Right lobe of liver (tissue), 6 donors: ENCODE data around the gene ZC3H12D. TPM values are rescaled to one million over a fixed set of nuclear protein-coding genes. Genes with fewer than 3 reads are reported as not detected.
"Not testable (repeated sequence)": the region's sequence is repeated elsewhere in the genome, so short reads cannot be mapped to it uniquely, and the experiment has no call there.

Source experiments
- ATAC-seq, 4 donors: fragments of 200-7000 bp; cut with Tn5 transposase; one replicate each; pipeline ENCODE4 v1.9.1; 2020; ENCODE audit warnings: mild to moderate bottlenecking in 4 of 4, moderate library complexity in 4 of 4
- DNase-seq, 3 donors: peaks; one replicate each; pipeline ENCODE4 v3.0.0-alpha.2; 2020
- H3K27ac ChIP-seq, 3 donors: fragments of 200-600 bp; one replicate each; pipeline ENCODE4 v1.8.0; 2022
- H3K27me3 ChIP-seq, 2 donors: fragments of 200-600 bp; one replicate each; pipeline ENCODE4 v1.8.0; 2022
- H3K36me3 ChIP-seq, 4 donors: fragments of 200-600 bp; sonication (generic) in 1 of 4; one replicate each; pipeline versions ENCODE4 v1.5.1 to v1.8.0; 2017 to 2022; ENCODE audit warnings: control low read depth in 1 of 4
- H3K4me1 ChIP-seq, 4 donors: fragments of 200-600 bp; sonication (generic) in 1 of 4; one replicate each; pipeline versions ENCODE4 v1.5.1 to v1.8.0; 2017 to 2022; ENCODE audit warnings: control low read depth in 1 of 4
- H3K4me3 ChIP-seq, 3 donors: fragments of 200-600 bp; one replicate each; pipeline ENCODE4 v1.8.0; 2022
- H3K9me3 ChIP-seq, 4 donors: fragments of 200-600 bp; sonication (generic) in 1 of 4; one replicate each; pipeline versions ENCODE4 v1.5.1 to v1.8.0; 2017 to 2022; ENCODE audit warnings: control low read depth in 1 of 4
- POLR2A ChIP-seq: fragments of 450-650 bp; IDR thresholded peaks from one replicate; pipeline ENCODE4 v1.6.1; 2017; ENCODE audit warnings: antibody characterized with exemption, mild to moderate bottlenecking
- WGBS: methylation state at CpG from one replicate; pipeline ENCODE4 v1.1.6; 2018; ENCODE audit warnings: low coverage, low lambda C conversion rate; ENCODE audit not compliant: insufficient coverage; ENCODE audit errors: missing lambda C conversion rate; 5-methylcytosine and 5-hydroxymethylcytosine counted together
- intact Hi-C, 2 donors: fragments of 100-400 bp; cut with DNase I; formaldehyde crosslinking; loops; one replicate each; pipeline versions ENCODE4 v1.11.2 to v1.14.1; 2022
- total RNA-seq, 6 experiments: library from RNA; depleted of rRNA in 2 of 6; stranded (reverse); fragments of >200 nt in 2 of 6; fragmentation: NEBNext Ultra II Directional in 3 of 6; extraction: Animal tissue kit (Norgen Biotek cat#: 25700) in 3 of 6; gene quantifications; one replicate each; pipeline versions ENCODE4 v1.1.0 to v1.2.4, GENCODE V29; 2016 to 2023
- TF ChIP-seq, protein P1 (sequence below), 4 donors: fragments of 200-600 bp in 3 of 4; fragments of 450-650 bp in 1 of 4; IDR thresholded peaks; one replicate each; pipeline versions ENCODE4 v1.5.1 to v1.8.0; 2016 to 2022; ENCODE audit warnings: antibody characterized with exemption in 4 of 4, mild to moderate bottlenecking in 2 of 4
- donor health status: DM: no; HTN: yes; CAD: no.
- donor health status: DM: no; HTN: no; CAD: no.
- donor health status: DM: no; HTN: no; CAD: no.
- donor health status: DM: no; HTN: yes; CAD: no.
- donor health status: DM: no; HTN: yes; CAD: no.

Gene ZC3H12D
- total RNA-seq, 6 experiments from 2014 or later: 0.49 to 1.4 (median 0.90) TPM

DNA sequence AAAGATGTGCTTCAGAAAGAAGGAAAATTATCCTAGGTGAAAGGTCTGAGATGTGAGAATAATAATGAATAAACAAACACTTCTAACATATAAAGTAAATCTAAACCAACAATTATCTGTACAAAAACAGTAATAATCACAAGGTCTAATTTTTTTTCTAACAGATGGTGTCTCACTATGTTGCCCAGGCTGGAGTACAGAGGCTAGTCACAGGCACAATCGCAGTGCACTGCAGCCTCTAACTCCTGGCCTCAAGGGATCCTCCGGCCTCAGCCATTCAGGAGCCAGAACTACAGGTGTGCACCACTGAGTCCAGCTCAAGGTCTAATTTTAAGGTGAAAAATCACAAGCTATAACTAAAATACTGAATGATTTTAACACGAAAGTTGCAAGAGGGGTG is 17.0 kb upstream of the ZC3H12D start:
- no peaks in the 10 kb centered on the region for H3K27me3 ChIP-seq
- intact Hi-C loops: no loop called here
- no peak overlapping the region for H3K27ac ChIP-seq
- H3K4me3 ChIP-seq: no peak overlapping the region
- WGBS: 100% methylated on average over 1 of the region's 3 CpGs
- TF ChIP-seq, protein P1, sequence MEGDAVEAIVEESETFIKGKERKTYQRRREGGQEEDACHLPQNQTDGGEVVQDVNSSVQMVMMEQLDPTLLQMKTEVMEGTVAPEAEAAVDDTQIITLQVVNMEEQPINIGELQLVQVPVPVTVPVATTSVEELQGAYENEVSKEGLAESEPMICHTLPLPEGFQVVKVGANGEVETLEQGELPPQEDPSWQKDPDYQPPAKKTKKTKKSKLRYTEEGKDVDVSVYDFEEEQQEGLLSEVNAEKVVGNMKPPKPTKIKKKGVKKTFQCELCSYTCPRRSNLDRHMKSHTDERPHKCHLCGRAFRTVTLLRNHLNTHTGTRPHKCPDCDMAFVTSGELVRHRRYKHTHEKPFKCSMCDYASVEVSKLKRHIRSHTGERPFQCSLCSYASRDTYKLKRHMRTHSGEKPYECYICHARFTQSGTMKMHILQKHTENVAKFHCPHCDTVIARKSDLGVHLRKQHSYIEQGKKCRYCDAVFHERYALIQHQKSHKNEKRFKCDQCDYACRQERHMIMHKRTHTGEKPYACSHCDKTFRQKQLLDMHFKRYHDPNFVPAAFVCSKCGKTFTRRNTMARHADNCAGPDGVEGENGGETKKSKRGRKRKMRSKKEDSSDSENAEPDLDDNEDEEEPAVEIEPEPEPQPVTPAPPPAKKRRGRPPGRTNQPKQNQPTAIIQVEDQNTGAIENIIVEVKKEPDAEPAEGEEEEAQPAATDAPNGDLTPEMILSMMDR (IDR thresholded peaks at IDR 0.05): no peak
- no peaks in the 10 kb centered on the region for H3K4me1 ChIP-seq
- H3K9me3 ChIP-seq: no peaks in the 10 kb centered on the region
- DNase-seq (no peak), ATAC-seq (no peak)
- peaks cover 0 to 13% (median under 1%) of the 10 kb centered on the region in 4 donors for H3K36me3 ChIP-seq

DNA sequence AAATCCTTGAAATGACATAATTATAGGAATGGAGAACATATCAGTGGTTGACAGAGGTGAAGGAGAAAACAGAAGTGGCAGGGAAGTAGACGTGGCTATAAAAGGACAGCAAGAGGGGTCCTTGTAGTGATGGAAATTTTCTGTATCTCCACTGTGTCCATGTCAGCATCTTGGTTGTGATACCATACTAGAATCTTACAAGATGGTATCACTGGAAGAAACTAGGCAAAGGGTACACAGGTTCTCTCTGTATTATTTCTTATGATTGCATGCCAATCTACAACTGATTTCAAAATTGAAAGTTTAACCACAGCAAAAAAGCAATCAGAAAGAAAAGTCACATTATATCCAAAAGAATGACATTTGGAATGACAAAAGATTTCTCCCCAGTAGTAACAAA is 16.4 kb upstream of the ZC3H12D start:
- ATAC-seq: no peak
- intact Hi-C loops: no loop called here
- no peak overlapping the region for H3K27ac ChIP-seq
- H3K4me1 ChIP-seq: no peaks in the 10 kb centered on the region
- no peak for TF ChIP-seq POLR2A
- TF ChIP-seq, protein P1 (IDR thresholded peaks at IDR 0.05): no peak
- H3K4me3 ChIP-seq: no peak overlapping the region
- no peaks in the 10 kb centered on the region for H3K27me3 ChIP-seq
- H3K9me3 ChIP-seq: no peaks in the 10 kb centered on the region
- peaks cover 0 to 13% (median under 1%) of the 10 kb centered on the region in 4 donors for H3K36me3 ChIP-seq
- 80% methylated on average over 1 of the region's 1 CpG for WGBS
- no peak for DNase-seq

DNA sequence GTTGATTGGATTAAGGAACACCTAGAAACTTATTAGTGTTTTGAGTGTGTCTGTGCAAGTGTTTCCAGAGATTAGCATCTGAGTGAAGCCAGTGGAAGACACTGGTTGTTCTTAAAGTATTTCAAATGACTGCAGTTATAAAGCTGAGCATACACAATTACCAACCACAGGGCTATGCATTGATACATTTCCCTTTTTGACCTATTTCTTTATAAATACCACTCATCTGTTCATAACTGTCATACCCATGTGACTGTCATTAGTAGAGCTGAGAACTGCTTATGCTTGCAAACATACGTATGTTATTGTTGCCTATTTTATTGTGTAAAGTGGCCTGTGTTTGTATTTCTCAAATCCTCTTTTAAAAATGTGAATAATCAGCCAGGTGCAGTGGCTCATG is 15.3 kb upstream of the ZC3H12D start:
- no peaks in the 10 kb centered on the region for H3K27me3 ChIP-seq
- DNase-seq (no peak), ATAC-seq (peak in 1 of 4 donors; percentile 48)
- WGBS: 80% methylated on average over 1 of the region's 1 CpG
- H3K9me3 ChIP-seq: no peaks in the 10 kb centered on the region
- H3K36me3 ChIP-seq: peaks cover 0 to 5% (median 0%) of the 10 kb centered on the region in 4 donors
- H3K4me3 ChIP-seq: no peak overlapping the region
- intact Hi-C loops: no loop called here
- TF ChIP-seq POLR2A: no peak
- TF ChIP-seq, protein P1 (IDR thresholded peaks at IDR 0.05): no peak
- no peaks in the 10 kb centered on the region for H3K4me1 ChIP-seq
- H3K27ac ChIP-seq: no peak overlapping the region

DNA sequence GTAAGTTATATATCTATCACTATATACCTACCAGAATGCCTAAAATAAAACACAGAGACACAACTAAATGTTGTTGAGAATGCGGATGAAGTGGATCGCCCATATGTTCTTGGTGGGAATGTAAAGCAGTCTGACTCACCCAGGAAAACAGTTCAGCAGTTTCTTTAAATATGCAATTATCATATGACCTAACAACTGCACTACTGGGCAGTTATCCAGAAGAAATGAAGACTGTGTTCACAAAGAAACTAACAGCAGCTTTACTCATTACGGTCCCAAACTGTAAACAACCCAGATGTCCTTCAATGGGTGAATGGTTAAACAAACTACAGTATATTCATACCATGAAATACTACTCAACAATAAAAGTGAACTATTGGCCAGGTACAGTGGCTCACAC is 14.3 kb upstream of the ZC3H12D start:
- no peaks in the 10 kb centered on the region for H3K36me3 ChIP-seq
- no peak overlapping the region for H3K27ac ChIP-seq
- no peaks in the 10 kb centered on the region for H3K4me1 ChIP-seq
- H3K9me3 ChIP-seq: no peaks in the 10 kb centered on the region
- H3K27me3 ChIP-seq: no peaks in the 10 kb centered on the region
- peak in 3 of 4 donors; percentile 20 to 59 (median 43) for ATAC-seq
- no peak for DNase-seq
- H3K4me3 ChIP-seq: no peak overlapping the region
- WGBS: 45% methylated on average over 3 of the region's 3 CpGs
- intact Hi-C loops: no loop called here
- TF ChIP-seq, protein P1 (IDR thresholded peaks at IDR 0.05): no peak
- no peak for TF ChIP-seq POLR2A

DNA sequence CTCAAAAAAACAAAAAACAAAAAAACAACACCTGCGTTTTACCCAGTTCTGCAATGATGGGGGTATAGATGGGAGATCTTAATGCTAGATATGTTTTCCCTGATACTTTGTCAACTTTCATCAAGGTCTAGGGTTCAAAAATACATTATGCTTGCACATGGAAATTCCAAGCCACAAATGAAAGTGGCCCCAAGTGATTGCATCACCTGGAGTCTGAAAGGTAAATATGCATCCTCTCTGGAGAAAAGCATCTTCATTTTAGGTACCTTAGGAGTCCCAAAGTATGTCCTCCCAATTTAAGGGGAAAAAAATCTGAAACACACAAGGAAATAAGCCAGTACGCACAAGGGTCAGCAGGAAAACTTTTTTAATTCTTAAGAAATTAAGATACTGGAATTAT is 12.6 kb upstream of the ZC3H12D start:
- 89% methylated on average over 2 of the region's 2 CpGs for whole genome bisulfite sequencing

DNA sequence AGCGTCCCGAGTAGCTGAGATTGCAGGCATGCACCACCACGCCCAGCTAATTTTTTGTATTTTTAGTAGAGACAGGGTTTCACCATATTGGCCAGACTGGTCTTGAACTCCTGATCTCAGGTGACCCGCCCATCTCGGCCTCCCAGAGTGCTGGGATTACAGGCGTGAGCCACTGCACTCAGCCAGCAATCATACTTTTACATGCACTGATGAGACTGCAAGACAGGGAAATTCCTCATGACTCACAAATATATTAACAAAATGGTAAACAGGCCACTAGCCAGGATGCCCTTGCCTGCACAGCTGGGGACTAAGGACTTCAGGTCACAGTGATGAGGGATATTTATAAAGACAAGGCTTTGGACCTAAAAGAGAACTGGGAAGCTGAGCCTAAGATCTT is 11.8 kb upstream of the ZC3H12D start:
- H3K9me3 ChIP-seq, H3K4me3 ChIP-seq, H3K4me1 ChIP-seq, intact Hi-C loops, H3K36me3 ChIP-seq, H3K27me3 ChIP-seq, H3K27ac ChIP-seq, DNase-seq: not testable (repeated sequence)
- 87% methylated on average over 6 of the region's 6 CpGs for WGBS
- peak in 1 of 4 donors; percentile 32 for ATAC-seq

More for the DNA sequence above, 12.6 kb upstream of the ZC3H12D start:
- Histone ChIP-seq H3K4me1 (no peaks in the 10 kb centered on the region), H3K27me3 (no peaks in the 10 kb centered on the region), H3K4me3 (no peak overlapping the region), H3K27ac (no peak overlapping the region), H3K36me3 (no peaks in the 10 kb centered on the region), H3K9me3 (no peaks in the 10 kb centered on the region)
- TF ChIP-seq, protein P1 (IDR thresholded peaks at IDR 0.05): no peak
- no peak for TF ChIP-seq POLR2A
- ATAC-seq (no peak), DNase-seq (no peak)
- intact Hi-C loops: no loop called here

DNA sequence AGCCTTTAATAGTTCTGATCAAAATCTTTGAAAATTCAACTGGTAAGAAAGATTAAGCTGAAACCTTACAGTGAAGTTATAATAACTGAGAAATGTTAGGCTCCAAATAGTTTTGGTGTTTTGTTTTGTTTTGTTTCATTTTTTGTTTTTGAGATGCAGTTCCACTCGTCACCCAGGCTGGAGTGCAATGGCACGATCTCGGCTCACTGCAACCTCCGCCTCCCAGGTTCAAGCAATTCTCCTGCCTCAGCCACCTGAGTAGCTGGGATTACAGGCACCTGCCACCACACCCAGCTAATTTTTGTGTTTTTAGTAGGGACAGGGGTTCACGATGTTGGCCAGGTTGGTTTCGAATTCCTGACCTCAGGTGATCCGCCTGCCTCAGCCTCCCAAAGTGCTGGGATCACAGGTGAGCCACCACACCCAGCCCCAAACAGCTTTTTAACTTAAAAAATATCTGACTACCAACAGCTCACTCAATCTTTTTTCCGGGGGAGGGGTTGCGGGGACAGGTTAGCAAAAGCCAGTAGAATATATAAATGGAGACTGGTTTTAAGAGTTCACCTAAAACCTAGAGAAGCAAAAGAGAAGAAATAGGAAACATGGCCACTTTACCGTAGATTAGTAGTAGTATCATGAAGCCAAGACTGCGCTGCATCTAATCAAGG is 10.7 kb upstream of the ZC3H12D start:
- H3K9me3 ChIP-seq, intact Hi-C loops, H3K27ac ChIP-seq, H3K4me3 ChIP-seq, ATAC-seq, H3K4me1 ChIP-seq, DNase-seq, H3K27me3 ChIP-seq, H3K36me3 ChIP-seq: not testable (repeated sequence)
- WGBS: 76% methylated on average over 11 of the region's 11 CpGs
